Stimulated activated CD4-positive, alpha-beta T cell treated with anti-CD3 and anti-CD28 coated beads, Interleukin-12 subunit alpha, Interleukin-12 subunit beta, amount 100 ng/mL, for 48 hours (primary cell): ENCODE results near the gene PLEKHJ1.

Source experiments
- DNase-seq, 3 donors: peaks; one replicate each; pipeline ENCODE4 v3.0.0-alpha.2; 2020; ENCODE audit warnings: low read depth in 2 of 3, low spot score in 1 of 3

Gene PLEKHJ1

DNA sequence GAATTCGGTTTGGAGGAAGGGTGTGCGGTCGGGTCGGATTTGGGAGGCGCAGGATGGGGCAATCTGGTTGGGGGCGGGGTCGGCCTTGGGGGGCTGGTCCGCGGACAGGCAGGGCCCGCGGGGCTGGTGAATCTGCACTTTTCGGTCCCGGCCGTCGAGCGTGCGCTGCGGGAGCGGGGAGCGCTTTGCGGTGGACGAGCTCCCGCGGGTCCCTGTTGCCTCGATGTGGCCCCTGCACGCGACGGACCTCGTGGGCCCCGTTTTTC is 34.0 kb upstream of the PLEKHJ1 start:
- no peak for DNase-seq

DNA sequence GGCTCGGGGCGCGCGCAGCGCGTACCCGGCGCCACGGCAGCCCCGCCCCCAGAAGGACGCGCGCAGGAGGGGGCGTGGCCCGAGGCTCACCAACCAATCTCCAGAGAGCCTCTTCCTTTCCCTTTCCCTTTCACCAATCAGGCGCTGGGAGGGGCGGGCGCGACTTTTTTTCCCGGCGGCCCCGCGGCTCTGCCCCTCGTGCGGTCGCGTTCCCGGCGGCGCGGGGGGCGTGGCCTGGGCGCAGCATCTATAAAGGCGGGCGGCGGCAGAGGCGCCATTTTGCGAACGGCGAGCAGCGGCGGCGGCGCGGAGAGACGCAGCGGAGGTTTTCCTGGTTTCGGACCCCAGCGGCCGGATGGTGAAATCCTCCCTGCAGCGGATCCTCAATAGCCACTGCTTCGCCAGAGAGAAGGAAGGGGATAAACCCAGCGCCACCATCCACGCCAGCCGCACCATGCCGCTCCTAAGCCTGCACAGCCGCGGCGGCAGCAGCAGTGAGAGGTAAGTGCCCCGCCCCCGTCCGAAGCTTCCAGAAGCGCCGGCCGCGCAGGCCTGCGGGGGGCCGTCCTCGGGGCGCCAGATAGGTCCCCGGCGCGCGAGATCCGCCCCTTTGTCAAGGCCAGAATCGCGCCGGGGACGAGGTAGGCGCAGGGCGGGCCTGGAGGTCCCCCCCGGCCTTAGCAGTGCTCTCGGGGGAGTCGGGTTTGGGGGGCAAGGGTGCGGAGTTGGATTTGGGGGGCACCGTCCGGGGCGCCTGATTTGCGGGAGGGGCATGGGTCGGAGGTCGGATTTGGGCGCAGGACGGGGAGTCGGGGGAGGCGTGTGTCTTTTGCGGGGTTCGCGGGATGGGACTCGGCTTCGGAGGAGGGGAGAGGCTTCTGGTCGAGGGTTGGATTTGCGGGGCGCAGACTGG is 33.4 kb upstream of the PLEKHJ1 start:
- DNase-seq = peak; percentile 98 to 99 (median 99)

DNA sequence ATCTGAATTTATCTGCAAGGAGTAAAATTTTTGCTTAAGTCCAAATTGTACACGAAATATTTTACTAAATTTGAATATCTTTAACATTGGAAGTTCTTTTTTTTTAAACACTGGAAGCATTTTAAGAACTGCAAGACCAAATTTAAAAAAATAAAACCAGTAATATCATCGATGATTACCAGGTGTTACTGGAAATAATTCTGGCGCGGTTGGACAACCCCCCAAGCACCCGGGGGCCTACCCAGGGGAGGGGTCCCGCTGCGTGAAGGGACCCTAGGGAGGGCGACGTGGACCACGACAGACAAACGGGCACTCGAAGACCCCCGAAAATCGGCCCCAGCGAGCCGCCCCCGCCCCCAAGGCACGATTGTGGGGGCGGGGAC is 32.7 kb upstream of the PLEKHJ1 start:
- no peak for DNase-seq

DNA sequence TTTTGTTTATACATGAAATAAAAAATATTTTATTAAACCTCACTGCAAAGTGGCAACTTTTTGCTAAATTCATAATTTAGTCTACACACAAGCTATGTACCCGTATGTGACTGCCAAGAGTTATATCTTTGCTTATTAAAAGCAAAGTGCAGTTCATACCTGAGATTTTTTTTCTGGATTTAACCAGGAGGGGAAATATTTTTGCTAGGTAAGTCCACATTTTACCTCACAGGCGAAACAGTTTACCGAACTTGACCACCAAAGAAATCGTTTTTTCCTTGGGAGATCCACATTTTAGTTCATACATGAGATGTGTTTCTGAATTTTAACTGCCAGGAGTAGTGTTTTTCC is 32.3 kb upstream of the PLEKHJ1 start:
- no peak for DNase-seq

DNA sequence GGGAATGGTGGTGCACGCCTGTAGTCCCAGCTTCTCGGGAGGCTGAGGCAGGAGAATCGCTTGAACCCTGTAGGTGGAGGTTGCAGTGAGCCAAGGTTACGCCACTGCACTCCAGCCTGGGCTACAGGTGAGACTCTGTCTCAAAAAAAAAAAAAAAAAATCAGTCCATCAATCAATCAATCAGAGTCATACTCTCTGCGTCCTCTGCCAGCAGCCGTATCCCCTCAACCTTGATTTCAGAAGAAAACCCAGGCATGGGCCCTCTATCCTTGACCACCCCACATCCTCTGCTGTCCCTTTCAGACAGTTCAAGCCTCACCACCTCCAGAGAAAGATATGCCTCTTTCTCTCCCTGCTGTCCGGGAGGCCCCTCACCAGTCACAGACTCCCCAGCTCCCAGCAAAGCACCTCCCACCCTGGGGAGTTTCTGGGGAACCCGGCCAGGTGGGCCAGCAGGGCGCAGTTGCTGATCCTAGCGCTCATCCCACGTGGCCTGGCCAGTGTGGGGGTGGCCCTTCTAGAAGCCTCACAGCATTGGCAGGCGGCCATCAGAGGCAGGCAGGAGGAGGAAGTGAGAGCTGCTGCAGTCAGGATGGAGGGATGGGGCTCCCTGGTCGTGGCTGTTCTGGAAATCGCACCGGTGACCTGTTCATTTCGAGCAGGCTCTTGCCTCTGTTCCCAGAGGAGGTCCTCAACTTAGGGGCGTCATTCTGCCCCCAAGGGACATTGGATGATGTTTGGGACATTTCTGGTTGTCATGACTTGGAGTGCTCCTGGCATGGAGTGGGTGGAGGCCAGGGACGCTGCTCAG is 30.3 kb upstream of the PLEKHJ1 start:
- DNase-seq = no peak

DNA sequence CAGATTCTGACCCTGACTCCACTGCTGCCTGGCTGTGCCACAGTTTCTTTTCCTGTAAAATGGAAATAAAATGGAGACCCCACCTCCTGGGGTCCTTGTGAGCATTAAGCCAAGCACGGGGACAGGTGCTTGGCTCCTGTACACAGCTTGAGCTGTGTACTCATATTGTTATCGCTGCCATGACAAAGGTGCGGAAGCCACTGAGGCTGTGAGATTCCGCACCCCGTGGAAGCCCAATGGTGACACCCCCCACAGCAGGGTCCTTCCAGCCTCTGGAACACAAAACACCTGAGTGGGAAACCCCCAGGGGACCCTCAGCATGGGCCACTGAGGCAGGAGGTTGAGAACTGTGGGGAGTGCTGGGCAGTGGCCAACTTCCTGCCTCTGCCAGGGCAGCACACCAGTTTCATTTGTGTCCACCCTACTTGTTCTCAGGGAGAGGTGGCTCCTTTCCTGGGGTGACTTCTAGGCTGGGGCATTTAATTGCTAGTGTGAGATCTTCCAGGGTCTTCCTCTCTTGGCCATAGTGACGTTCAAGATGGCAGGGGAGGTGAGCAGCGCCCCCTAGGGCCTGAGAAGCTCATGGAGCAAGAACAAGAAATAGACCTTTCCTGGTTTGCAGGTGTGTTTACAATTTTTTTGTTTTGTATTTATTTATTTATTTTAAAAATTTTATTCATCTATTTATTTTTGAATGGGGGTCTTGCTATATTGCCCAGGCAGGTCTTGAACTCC is 25.5 kb upstream of the PLEKHJ1 start:
- DNase-seq = no peak

DNA sequence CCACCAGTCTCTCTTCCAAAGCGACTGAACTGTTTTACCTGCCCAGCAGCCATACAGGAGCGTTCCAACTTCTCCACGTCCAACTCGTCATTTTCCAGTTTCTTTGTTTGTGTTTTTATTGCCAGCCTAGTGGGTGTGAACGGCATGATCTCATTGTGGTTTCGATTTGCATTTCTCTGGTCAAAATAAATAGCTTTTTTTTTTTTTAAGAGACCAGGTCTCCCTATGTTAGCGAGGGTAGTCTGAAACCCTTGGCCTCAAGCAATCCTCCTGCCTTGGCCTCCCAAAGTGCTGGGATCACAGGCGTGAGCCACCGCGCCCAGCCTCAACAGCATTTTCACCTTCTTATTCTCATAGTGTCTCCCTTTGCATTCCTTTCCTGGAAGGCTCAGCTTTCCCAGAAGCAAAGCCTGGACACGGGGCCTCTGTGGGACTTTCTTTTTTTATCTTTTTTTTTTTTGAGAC is 24.2 kb upstream of the PLEKHJ1 start:
- DNase-seq = no peak

DNA sequence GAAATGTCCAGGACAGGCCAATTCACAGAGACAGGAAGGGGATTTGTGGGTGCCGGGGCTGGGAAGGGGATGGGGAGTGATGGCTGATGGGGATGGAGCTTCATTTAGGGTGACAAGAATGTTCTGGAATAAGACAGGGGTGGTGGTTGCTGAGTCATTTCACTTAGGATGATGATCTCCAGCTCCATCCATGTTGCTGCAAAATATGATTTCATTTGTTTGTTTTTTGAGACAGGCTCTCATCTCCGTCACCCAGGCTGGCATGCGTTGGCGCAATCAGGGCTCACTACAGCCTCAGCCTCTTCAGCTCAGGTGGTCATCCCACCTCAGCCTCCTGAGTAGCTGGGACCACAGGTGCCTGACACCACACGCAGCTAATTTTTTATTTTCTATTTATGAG is 23.2 kb upstream of the PLEKHJ1 start:
- no peak for DNase-seq

DNA sequence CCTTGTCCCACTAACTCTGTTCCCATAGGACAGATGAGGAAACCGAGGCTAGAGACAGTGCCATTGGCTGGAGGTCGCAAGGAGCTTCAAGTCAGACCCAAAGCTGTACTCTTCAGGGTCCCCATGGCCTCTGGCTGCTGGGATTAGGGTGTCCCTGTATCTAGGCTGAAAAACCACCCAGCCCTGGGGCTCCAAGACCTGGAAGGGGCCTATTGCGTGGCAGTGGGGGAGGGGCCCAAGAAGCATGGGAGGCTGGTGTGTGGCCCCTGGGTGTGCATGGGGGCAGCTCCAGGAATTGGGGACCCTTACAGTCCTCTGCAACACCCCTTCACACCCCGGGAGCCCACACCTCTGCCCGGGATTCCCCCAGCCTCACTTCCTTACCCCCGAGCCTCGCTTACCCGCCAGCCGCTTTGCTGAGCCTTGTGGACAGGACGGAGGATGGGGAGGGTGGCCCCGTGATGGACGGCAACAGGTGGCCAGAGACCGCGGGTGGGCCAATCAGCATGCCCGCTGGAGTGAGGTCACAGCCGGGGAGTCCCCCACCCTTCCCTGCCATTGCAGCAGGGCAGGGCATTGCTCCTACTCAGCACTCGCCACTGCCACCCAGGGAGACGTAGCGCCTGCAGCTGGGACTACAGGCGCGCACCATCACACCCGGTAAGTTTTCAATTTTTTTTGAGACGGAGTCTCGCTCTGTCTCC is 20.0 kb upstream of the PLEKHJ1 start, which contains the start of gene JSRP1:
Gene JSRP1 (minus strand): TSS at position 436 of the 704 bp plus-strand sequence. CDS start 1,103 bp downstream, outside the sequence.
- DNase-seq = no peak

DNA sequence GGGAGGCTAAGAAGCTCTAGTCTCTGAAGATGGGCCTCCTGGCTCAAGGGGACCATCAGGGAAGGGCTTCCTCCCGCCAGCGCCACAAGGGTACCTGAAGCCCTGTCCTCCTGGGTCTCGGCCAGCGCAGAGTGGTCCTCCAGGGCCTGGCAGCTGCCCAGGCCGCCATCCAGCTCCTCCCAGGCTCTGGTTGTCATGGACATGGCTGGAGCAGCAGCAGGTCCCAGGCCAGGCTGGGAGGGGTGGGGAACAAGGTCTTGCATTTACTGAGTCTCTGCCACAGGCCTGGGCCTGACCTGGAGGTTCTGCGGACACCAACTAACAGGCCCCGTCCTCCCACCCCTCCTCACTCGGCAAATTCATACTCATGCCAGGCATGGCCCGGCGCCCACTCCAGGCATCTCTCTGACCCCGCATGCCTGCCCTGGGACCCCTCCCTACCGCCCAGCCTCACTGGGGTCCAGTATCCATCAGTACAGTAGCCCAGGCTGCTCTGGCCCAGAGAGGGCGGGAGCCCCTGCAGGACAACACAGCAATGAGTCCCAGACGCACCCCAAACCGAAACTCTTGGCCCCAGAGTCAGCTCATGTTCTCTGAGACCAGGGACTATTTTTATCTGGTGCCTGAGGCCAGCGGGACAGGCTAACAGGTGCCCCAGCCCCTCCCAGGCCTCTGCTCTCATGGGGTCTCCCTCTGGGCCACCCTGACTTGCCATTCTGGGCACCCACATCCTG is 19.1 kb upstream of the PLEKHJ1 start:
- DNase-seq = no peak

DNA sequence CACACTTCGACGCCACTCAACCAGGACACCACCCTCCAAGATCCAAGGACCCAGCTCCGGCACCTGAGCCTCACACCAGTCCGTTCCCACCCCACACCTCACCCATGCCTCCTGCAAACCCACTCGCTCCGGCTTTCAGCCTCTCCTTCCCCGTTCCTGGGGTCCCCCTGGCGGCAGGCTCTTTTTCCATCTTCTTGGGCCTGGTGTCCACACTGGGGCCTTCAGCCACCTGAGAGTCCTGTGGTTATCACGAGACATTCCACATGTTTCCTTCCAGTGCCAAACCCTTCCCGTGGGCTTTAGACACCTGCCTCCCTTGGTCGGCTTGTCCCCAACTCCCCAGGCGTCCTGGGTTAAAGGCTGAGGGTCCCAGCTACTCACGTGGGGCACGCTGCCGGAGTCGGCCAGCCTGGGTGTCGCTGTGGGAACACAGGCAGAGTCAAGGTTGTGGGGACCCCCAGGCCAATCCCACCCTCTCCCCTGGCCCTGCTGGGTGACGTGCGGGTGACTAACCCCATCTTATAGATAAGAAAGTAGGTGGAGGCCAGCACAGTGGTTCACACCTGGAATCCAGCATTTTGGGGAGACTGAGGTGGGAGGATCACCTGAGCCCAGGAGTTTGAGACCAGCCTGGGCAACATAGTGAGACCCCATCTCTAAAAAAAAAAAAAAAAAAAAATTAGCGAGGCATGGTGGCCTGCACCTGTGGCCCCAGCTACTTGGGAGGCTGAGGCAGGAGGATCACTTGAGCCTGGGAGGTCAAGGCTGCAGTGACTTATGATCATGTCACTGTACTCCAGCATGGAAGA is 18.1 kb upstream of the PLEKHJ1 start:
- DNase-seq = no peak

DNA sequence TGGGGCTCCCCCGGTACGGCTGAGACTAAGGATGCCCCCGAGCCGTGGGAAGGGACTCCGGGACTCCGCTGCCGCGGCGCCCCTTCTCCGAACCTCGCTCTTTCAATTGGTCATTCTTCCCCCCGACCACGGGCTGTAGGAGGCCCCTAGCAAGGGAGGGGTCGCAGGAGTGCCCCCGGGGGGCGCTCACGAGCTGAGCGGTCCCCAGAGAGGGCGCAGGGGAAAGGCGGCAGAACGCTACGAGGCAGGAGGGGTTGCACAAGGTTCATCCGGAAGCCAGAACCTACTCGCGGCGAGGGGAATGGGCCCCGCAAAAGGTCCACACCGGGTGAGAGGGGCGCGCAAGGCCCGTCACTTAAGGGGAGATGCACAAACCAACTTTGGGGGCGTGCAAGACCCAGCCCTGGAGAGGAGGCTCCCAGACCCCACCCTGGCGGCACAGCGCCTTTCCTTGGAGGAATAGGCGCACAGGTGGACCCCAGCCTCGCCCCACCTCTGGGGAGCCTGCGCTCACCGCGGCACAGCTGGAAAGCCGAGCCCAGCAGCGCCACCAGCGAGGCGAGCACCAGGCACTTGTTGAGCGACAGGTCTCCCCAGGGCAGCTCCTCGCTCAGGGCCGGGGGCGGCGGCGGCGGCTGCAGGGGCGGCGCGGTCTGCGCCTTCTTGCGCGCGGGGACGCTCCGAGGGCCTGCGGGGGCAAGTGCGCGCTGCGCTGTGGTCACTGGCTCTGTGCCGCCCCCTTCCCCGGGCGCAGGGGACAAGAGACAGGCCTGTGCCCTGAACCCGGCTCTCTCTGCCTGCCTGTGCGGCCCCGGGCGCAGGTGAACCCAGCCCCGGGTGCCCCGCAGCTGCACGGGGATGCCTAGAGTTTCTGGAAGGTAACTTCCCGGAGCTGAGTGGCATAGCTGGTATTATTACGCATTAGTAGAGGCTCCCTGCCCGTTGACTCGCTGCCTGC is 17.3 kb upstream of the PLEKHJ1 start:
- no peak for DNase-seq

DNA sequence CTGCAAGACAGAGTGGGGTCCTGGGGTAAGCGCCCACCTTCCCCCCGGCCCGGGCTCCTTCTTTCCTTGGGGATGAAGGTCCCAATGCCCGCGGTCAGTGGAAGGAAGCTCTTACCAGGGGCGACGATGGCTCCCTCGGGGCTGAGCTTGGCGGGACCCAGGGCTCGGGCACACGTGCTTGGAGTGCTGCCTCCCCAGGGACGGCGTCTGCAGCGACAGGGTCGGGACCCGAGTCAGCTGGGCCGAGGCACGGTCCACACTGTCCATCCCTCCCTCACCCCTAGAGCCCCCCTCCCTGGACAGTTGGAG is 16.6 kb upstream of the PLEKHJ1 start:
- DNase-seq = no peak

DNA sequence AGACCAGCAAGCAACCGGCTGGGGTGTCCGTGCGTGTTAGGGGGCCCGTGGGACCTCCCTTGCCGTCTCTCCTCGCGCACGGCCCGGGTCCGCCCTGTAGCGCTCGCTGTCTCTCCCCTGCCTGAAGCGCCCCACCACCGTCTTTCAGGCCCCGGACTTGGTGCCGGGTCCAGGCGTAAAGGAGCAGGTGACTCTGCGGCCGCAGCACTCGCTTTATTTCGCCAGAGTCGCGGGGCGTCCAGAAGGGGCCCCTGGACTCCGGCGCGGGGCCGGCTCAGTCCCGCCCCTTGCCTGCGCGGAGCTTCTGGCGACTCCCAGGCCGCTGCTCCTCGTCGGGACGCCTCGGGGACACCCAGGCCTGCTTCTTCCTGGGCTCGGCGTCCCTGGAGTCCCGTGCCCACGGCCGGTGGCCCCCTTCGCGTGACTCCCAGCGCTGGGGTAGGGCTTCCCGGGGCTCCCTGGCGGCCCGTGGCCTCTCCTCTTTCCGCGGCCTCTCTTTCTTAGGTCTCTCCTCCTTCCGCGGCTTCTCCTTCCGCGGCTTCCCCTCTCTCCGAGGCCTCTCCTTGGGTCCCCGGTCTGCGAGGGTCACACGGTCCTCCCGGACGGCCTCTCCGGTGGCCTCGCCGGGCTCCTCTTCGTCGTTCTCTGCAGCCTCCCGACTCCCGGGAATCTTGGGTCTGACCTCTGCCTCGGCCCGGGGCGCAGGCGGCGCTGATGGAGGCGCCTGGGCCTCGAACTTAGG is 16.1 kb upstream of the PLEKHJ1 start:
- no peak for DNase-seq

DNA sequence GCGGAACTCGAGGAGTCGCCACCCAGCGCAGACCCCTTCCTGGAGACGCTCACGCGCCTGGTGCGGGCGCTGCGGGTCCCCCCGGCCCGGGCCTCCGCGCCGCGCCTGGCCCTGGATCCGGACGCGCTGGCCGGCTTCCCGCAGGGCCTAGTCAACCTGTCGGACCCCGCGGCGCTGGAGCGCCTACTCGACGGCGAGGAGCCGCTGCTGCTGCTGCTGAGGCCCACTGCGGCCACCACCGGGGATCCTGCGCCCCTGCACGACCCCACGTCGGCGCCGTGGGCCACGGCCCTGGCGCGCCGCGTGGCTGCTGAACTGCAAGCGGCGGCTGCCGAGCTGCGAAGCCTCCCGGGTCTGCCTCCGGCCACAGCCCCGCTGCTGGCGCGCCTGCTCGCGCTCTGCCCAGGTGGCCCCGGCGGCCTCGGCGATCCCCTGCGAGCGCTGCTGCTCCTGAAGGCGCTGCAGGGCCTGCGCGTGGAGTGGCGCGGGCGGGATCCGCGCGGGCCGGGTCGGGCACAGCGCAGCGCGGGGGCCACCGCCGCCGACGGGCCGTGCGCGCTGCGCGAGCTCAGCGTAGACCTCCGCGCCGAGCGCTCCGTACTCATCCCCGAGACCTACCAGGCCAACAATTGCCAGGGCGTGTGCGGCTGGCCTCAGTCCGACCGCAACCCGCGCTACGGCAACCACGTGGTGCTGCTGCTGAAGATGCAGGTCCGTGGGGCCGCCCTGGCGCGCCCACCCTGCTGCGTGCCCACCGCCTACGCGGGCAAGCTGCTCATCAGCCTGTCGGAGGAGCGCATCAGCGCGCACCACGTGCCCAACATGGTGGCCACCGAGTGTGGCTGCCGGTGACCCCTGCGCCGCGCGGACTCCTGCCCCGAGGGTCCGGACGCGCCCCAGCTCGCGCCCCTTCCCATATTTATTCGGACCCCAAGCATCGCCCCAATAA is 15.3 kb upstream of the PLEKHJ1 start:
- no peak for DNase-seq

DNA sequence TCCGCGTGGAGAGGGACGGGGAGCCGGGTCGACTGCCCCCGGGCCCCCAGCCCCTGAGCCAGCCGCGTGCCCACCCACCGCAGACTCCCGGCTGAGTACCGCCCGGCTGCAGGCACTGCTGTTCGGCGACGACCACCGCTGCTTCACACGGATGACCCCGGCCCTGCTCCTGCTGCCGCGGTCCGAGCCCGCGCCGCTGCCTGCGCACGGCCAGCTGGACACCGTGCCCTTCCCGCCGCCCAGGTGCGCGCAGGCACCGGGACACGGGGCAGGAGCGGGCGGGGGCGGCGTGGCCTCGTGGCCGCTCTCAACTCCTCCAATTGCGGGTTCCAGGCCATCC is 14.6 kb upstream of the PLEKHJ1 start:
- no peak for DNase-seq
